Keratinocyte (primary cell): Measurements from ENCODE around the gene LRRC4C.

ENCODE experiments used
- EZH2 ChIP-seq: IDR thresholded peaks from one replicate; pipeline ENCODE4 v1.6.1; 2012; ENCODE audit warnings: inconsistent platforms, mild to moderate bottlenecking, low read length, moderate library complexity
- TF ChIP-seq, protein P1 (sequence below), 3 experiments: IDR thresholded peaks in 1 of 3; conservative IDR thresholded peaks in 1 of 3; optimal IDR thresholded peaks in 1 of 3; 2 replicates in 2 of 3; 3 replicates in 1 of 3; pipeline versions ENCODE3 to v1.5.1; 2011; ENCODE audit warnings: low read length in 3 of 3, mild to moderate bottlenecking in 3 of 3, moderate library complexity in 2 of 3, control low read depth in 1 of 3, inconsistent platforms in 1 of 3; ENCODE audit not compliant: insufficient read depth in 2 of 3; ENCODE audit errors: extremely low read depth in 1 of 3

DNA sequence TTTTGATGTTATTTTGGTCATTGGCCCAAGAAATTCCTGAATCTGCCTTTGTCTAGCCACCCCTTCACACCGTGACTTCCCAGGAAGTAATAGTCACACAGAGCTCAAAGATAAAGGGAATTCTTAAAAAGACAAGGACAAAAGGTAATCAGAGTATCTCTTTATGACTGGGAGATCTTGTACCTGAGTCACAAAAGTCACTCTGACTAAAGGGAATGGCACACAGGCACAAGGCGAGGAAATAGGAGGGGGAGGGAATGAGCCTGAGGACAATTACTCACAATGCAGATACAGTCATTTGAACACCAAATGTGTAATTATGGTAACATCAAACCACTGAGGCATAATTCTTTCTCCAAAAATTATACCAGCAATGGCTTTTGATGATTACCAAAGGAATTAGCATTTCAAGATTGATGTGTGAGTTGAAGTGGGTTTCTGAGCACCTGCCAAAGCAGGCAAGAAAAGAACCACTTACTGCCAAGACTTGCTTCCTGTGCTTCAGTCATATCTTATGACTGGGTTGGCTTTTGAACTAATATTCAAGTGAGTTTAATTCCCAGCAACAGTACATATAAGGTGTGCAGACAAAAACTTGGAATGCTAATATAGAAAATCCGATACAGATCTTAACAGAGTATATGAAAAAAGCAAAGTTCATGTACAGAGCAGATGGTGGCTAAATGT lies 856.4 kb downstream of the LRRC4C start:
- TF ChIP-seq, protein P1, sequence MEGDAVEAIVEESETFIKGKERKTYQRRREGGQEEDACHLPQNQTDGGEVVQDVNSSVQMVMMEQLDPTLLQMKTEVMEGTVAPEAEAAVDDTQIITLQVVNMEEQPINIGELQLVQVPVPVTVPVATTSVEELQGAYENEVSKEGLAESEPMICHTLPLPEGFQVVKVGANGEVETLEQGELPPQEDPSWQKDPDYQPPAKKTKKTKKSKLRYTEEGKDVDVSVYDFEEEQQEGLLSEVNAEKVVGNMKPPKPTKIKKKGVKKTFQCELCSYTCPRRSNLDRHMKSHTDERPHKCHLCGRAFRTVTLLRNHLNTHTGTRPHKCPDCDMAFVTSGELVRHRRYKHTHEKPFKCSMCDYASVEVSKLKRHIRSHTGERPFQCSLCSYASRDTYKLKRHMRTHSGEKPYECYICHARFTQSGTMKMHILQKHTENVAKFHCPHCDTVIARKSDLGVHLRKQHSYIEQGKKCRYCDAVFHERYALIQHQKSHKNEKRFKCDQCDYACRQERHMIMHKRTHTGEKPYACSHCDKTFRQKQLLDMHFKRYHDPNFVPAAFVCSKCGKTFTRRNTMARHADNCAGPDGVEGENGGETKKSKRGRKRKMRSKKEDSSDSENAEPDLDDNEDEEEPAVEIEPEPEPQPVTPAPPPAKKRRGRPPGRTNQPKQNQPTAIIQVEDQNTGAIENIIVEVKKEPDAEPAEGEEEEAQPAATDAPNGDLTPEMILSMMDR (optimal IDR thresholded peaks at IDR 0.05 in 1 of 3, IDR thresholded peaks at IDR 0.05 in 1 of 3, conservative IDR thresholded peaks at IDR 0.05 in 1 of 3; ENCODE audit: extremely low read depth in 1 of 3, insufficient read depth in 2 of 3, low read length in 3 of 3), result no peak
- no peak for TF ChIP-seq EZH2
